Muscle of arm (tissue), 12 donors: ENCODE results near the gene POU3F2. TPM values are rescaled to one million over a fixed set of nuclear protein-coding genes. Genes with fewer than 3 reads are reported as not detected.

Source experiments
- polyA plus RNA-seq, 12 donors: library from polyadenylated mRNA; unstranded; fragments of 120-200 nt; gene quantifications; one replicate each; pipeline ENCODE4 v1.2.1, GENCODE V29; 2013; ENCODE audit not compliant: insufficient read length in 12 of 12

POU3F2 gene
- polyA plus RNA-seq, 12 donors: 0.16 to 0.83 (median 0.25) TPM; not detected in 2

Other genes starting within 250 kb of the POU3F2 start
- 10 to 100 TPM in 4 of 12 donors, 1 to 10 TPM in 7, not detected in 1; 5.0 to 12.4 (median 9.8) TPM for gene FBXL4, start 113.4 kb downstream of the POU3F2 start, polyA plus RNA-seq